ENCODE results near the gene MYH10.

DNA sequence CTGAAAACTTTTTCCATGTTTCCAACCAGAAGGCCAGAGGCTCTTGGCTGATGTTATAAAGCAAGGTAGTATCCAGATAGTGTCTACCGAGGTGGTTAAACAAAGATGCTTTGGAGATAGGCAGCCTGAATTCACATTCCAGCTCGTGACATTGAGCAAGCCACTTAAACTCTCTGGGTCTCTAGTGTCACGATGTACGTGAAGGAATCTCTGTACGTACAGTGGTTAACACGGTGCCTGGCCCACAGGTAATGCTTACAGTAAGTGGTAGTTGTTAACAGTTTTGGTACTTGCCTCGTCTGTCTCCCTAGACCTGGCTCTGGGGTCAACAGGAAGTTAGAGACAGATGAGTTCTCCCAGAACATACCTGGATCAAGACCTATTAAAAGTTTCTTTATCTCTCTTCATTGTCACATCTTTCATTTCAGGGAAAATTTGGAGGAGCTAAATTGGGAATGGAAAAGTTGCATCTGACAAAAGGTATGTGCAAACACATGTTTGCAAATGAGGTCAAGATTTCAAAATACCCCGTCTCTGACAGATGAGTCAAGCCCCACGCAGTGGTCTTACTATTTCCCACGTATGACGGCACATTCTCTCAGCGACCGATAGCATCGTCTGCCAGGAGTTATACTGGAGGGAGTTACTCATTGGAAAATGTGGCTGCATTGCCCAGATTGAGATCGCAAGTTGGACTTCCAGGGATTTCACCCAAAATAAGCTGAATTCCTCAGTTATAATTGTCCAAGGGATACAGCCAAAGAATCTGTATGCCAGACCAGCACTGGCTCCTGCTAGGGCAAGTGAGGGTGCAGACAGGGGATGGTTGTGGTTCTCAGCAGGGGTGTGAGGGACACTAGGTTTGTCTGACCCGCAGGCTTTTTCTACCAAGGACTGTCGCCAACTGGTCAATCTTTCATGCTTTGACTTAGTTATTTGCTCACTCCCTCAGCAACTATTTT is 18.9 kb upstream of the MYH10 start:
- no peak for TF ChIP-seq TAF1 (IDR thresholded peaks at IDR 0.05; ENCODE audit: low read depth, low read length)
- TF ChIP-seq PAX5 (IDR thresholded peaks at IDR 0.05; ENCODE audit: insufficient read depth, low read length, severe bottlenecking): no peak
- TF ChIP-seq POLR2A (IDR thresholded peaks at IDR 0.05; ENCODE audit: low read depth, low read length): no peak
- TF ChIP-seq SPI1 (IDR thresholded peaks at IDR 0.05; ENCODE audit: low read depth, low read length): no peak

All from GM12891 (cell line).